GM23338 (cell line): ENCODE results near the gene RFWD3.

Source experiments
- CTCF ChIP-seq, 2 experiments: fragments of 200-600 bp in 1 of 2; sonication (generic) in 1 of 2; conservative IDR thresholded peaks; 2 replicates each; pipeline versions ENCODE4 v1.5.1 to v1.6.1; 2016 to 2017; ENCODE audit warnings: antibody characterized with exemption in 2 of 2, low read depth in 2 of 2, mild to moderate bottlenecking in 2 of 2, moderate library complexity in 1 of 2
- EZH2 ChIP-seq: fragments of 200-600 bp; sonication (generic); IDR thresholded peaks from one replicate; pipeline ENCODE4 v1.8.0; 2017; ENCODE audit warnings: antibody characterized with exemption, mild to moderate bottlenecking, low read depth; ENCODE audit not compliant: unreplicated experiment

DNA sequence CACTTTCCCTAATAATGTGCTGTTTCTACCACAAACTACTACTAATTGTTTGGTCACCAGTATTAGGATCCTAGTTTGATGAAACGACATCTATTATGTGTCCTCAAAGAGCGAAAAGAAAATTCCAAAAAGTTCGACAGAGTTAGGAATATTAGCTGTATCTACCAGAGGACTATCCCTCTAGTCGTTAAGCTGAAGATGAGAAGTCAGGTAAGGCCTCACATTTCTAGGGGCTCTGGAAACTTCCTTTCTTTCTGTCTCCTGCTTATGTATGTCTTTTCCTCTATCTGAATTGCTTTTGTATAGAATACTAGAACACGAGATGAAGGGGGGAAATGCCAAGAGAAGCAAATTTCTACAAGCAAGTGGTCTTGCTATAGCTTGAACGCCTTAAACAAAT lies 61.3 kb downstream of the RFWD3 start:
- TF ChIP-seq EZH2: no peak
- no peak for TF ChIP-seq CTCF (conservative IDR thresholded peaks at IDR 0.05; ENCODE audit: low read depth in 2 of 2)
